H1 (cell line): ENCODE data around the gene DIPK1B. TPM values are rescaled to one million over a fixed set of nuclear protein-coding genes. Genes with fewer than 3 reads are reported as not detected.

Source experiments
- CTCF ChIA-PET: fragments of 300-600 bp; sonication (Branson Sonifier 250); formaldehyde crosslinking; loops from one replicate; lab custom pipeline; 2021; ENCODE audit not compliant: partially characterized antibody; lab: Charles Lee
- POLR2A ChIA-PET: fragments of 300-600 bp; sonication (Branson Sonifier 250); formaldehyde crosslinking; loops from one replicate; lab custom pipeline; 2021; ENCODE audit warnings: inconsistent platforms; ENCODE audit not compliant: partially characterized antibody; lab: Charles Lee
- DNase-seq, 2 experiments: peaks; one replicate each; pipeline versions ENCODE4 v3.0.0 to v3.0.0-alpha.2; 2010 to 2022; ENCODE audit warnings: low spot score in 2 of 2, low read depth in 1 of 2, mixed read lengths in 1 of 2
- FAIRE-seq: peaks from 2 replicates; lab custom pipeline; 2011; peaks lifted over from hg19 to GRCh38; lab: Jason Lieb, UNC
- H2AFZ ChIP-seq: 2 replicates; pipeline ENCODE4 v1.8.1; 2012; ENCODE audit warnings: low read length, inconsistent platforms
- H2AK5ac ChIP-seq: 2 replicates; pipeline ENCODE4 v1.6.1; 2013; ENCODE audit warnings: low read depth, low read length
- H2BK120ac ChIP-seq: replicated peaks from 2 replicates; pipeline ENCODE3; 2013; ENCODE audit warnings: low read depth, low read length, inconsistent platforms
- H2BK12ac ChIP-seq: 2 replicates; pipeline ENCODE4 v1.6.1; 2013; ENCODE audit warnings: low read depth, low read length
- H2BK15ac ChIP-seq: 2 replicates; pipeline ENCODE4 v1.6.1; 2013; ENCODE audit warnings: low read length
- H2BK20ac ChIP-seq: 2 replicates; pipeline ENCODE4 v1.6.1; 2013; ENCODE audit warnings: low read length
- H2BK5ac ChIP-seq: 2 replicates; pipeline ENCODE4 v1.6.1; 2013; ENCODE audit warnings: low read depth, low read length
- H3K14ac ChIP-seq: 2 replicates; pipeline ENCODE4 v1.6.1; 2013; ENCODE audit warnings: inconsistent platforms; ENCODE audit not compliant: insufficient read length
- H3K18ac ChIP-seq: 2 replicates; pipeline ENCODE4 v1.6.1; 2013; ENCODE audit warnings: low read length; ENCODE audit errors: extremely low read depth
- H3K23ac ChIP-seq: 2 replicates; pipeline ENCODE4 v1.6.1; 2013; ENCODE audit warnings: inconsistent platforms; ENCODE audit not compliant: insufficient read length
- H3K23me2 ChIP-seq: 2 replicates; pipeline ENCODE4 v1.6.1; 2013; ENCODE audit warnings: low read depth, low read length
- H3K27ac ChIP-seq: 2 replicates; pipeline ENCODE4 v1.6.1; 2011; ENCODE audit warnings: low read depth, low read length, inconsistent platforms
- H3K27me3 ChIP-seq, 4 experiments: replicated peaks in 1 of 4; 1 replicate in 1 of 4; 2 replicates in 3 of 4; pipeline versions ENCODE4 v1.6.1 to v1.8.1; 2011 to 2013; ENCODE audit warnings: low read length in 3 of 4, mild to moderate bottlenecking in 3 of 4, inconsistent platforms in 2 of 4, mixed read lengths in 2 of 4, moderate library complexity in 1 of 4; ENCODE audit not compliant: control insufficient read depth in 3 of 4, insufficient read depth in 3 of 4; ENCODE audit errors: extremely low read depth in 1 of 4
- H3K36me3 ChIP-seq, 4 experiments: 2 replicates each; pipeline versions ENCODE4 v1.6.1 to v1.8.1; 2011 to 2013; ENCODE audit warnings: mild to moderate bottlenecking in 4 of 4, low read length in 3 of 4, moderate library complexity in 2 of 4, control low read depth in 1 of 4, inconsistent platforms in 1 of 4; ENCODE audit not compliant: insufficient read depth in 4 of 4, control insufficient read depth in 2 of 4
- H3K4ac ChIP-seq: replicated peaks from 2 replicates; pipeline ENCODE3; 2013; ENCODE audit warnings: low read length, low read depth, mixed read lengths, inconsistent platforms; ENCODE audit not compliant: insufficient read length
- H3K4me1 ChIP-seq, 4 experiments: replicated peaks in 1 of 4; 1 replicate in 1 of 4; 2 replicates in 3 of 4; pipeline versions ENCODE4 v1.6.1 to v1.8.1; 2011 to 2013; ENCODE audit warnings: low read length in 3 of 4, inconsistent platforms in 2 of 4, mixed read lengths in 1 of 4; ENCODE audit not compliant: insufficient read depth in 4 of 4, control insufficient read depth in 3 of 4
- H3K4me2 ChIP-seq, 2 experiments: 2 replicates each; pipeline versions ENCODE4 v1.6.1 to v1.8.1; 2011 to 2013; ENCODE audit warnings: low read depth in 2 of 2, low read length in 2 of 2, control low read depth in 1 of 2, inconsistent platforms in 1 of 2, mild to moderate bottlenecking in 1 of 2; ENCODE audit not compliant: insufficient read depth in 1 of 2
- H3K4me3 ChIP-seq, 4 experiments: fragments of 200-600, 300-600 bp in 1 of 4; sonication (generic), shearing (Covaris generic), sonication (Bioruptor Twin) in 1 of 4; 2 replicates each; pipeline versions ENCODE4 v1.5.1 to v1.8.1; 2011 to 2016; ENCODE audit warnings: low read length in 4 of 4, low read depth in 3 of 4, control low read depth in 2 of 4, inconsistent platforms in 2 of 4, mild to moderate bottlenecking in 2 of 4, mixed read lengths in 1 of 4, moderate library complexity in 1 of 4; ENCODE audit not compliant: insufficient read depth in 2 of 4; ENCODE audit errors: extremely low read depth in 1 of 4
- H3K56ac ChIP-seq: replicated peaks from 2 replicates; pipeline ENCODE3; 2013; ENCODE audit warnings: low read depth, mild to moderate bottlenecking, mixed read lengths, low read length, inconsistent platforms; ENCODE audit not compliant: insufficient read length
- H3K79me1 ChIP-seq: 2 replicates; pipeline ENCODE4 v1.6.1; 2013; ENCODE audit warnings: low read depth, low read length, control low read depth
- H3K79me2 ChIP-seq, 2 experiments: 2 replicates each; pipeline versions ENCODE4 v1.6.1 to v1.8.1; 2012 to 2013; ENCODE audit warnings: low read length in 2 of 2, mild to moderate bottlenecking in 2 of 2, inconsistent platforms in 1 of 2; ENCODE audit not compliant: insufficient read depth in 2 of 2, control insufficient read depth in 1 of 2
- H3K9ac ChIP-seq, 4 experiments: replicated peaks in 1 of 4; 1 replicate in 1 of 4; 2 replicates in 3 of 4; pipeline versions ENCODE4 v1.6.1 to v1.8.1; 2011 to 2013; ENCODE audit warnings: low read depth in 3 of 4, low read length in 3 of 4, control low read depth in 2 of 4, mild to moderate bottlenecking in 2 of 4, moderate library complexity in 2 of 4, inconsistent platforms in 1 of 4; ENCODE audit errors: extremely low read depth in 1 of 4
- H3K9me3 ChIP-seq, 2 experiments: 2 replicates each; pipeline versions ENCODE4 v1.6.1 to v1.8.1; 2012 to 2013; ENCODE audit warnings: mild to moderate bottlenecking in 2 of 2, moderate library complexity in 2 of 2, control low read depth in 1 of 2, inconsistent platforms in 1 of 2, low read depth in 1 of 2, low read length in 1 of 2, mixed read lengths in 1 of 2; ENCODE audit not compliant: insufficient read depth in 2 of 2
- H4K20me1 ChIP-seq, 2 experiments: replicated peaks in 1 of 2; 2 replicates each; pipeline versions ENCODE3 to v1.8.1; 2011 to 2013; ENCODE audit warnings: inconsistent platforms in 2 of 2, low read length in 2 of 2, mild to moderate bottlenecking in 1 of 2; ENCODE audit not compliant: insufficient read depth in 2 of 2, control insufficient read depth in 1 of 2
- H4K5ac ChIP-seq: 2 replicates; pipeline ENCODE4 v1.6.1; 2013; ENCODE audit warnings: low read length, low read depth, mixed read lengths, inconsistent platforms; ENCODE audit not compliant: insufficient read length
- H4K8ac ChIP-seq: 2 replicates; pipeline ENCODE4 v1.8.0; 2013; ENCODE audit warnings: mild to moderate bottlenecking, moderate library complexity, low read length, inconsistent platforms; ENCODE audit not compliant: insufficient read depth; ENCODE audit errors: extremely low read depth
- H4K91ac ChIP-seq: replicated peaks from 2 replicates; pipeline ENCODE3; 2013; ENCODE audit warnings: low read length, mixed read lengths, inconsistent platforms; ENCODE audit not compliant: insufficient read length
- CHD2 ChIP-seq: IDR thresholded peaks from 2 replicates; pipeline ENCODE4 v1.6.1; 2012; ENCODE audit warnings: low read length, improper control_type of control experiment
- EP300 ChIP-seq, 2 experiments: IDR thresholded peaks; 1 replicate in 1 of 2; 2 replicates in 1 of 2; pipeline ENCODE4 v1.6.1; 2011 to 2012; ENCODE audit warnings: low read depth in 2 of 2, low read length in 2 of 2, mild to moderate bottlenecking in 2 of 2, borderline replicate concordance in 1 of 2, inconsistent platforms in 1 of 2, moderate library complexity in 1 of 2
- EZH2 ChIP-seq: fragments of 200-600 bp; sonication (generic); IDR thresholded peaks from 2 replicates; pipeline ENCODE4 v1.7.1; 2012; ENCODE audit warnings: low read depth, mild to moderate bottlenecking, moderate library complexity, low read length, inconsistent platforms; ENCODE audit not compliant: severe bottlenecking
- KDM1A ChIP-seq: fragments of 200-600, 300-600 bp; sonication (generic); IDR thresholded peaks from 2 replicates; pipeline ENCODE4 v1.7.1; 2016; ENCODE audit warnings: mild to moderate bottlenecking, low read length, borderline replicate concordance
- KDM5A ChIP-seq: fragments of 200-600 bp; IDR thresholded peaks from 2 replicates; pipeline ENCODE4 v1.7.1; 2012; ENCODE audit warnings: mild to moderate bottlenecking, low read length, inconsistent platforms, mixed read lengths
- POU5F1 ChIP-seq: IDR thresholded peaks from 2 replicates; pipeline ENCODE4 v1.6.1; 2011; ENCODE audit warnings: low read depth, mild to moderate bottlenecking, low read length, moderate library complexity
- RBBP5 ChIP-seq: IDR thresholded peaks from 2 replicates; pipeline ENCODE4 v1.7.1; 2012; ENCODE audit warnings: low read depth, mild to moderate bottlenecking, inconsistent platforms, low read length, moderate library complexity, borderline replicate concordance
- TCF12 ChIP-seq: IDR thresholded peaks from 2 replicates; pipeline ENCODE4 v1.6.1; 2011; ENCODE audit warnings: low read depth, mild to moderate bottlenecking, low read length
- WGBS, 2 experiments: shearing (Covaris generic) in 1 of 2; methylation state at CpG; one replicate each; pipeline versions ENCODE4 v1.1.6 to v1.1.7; 2013 to 2015; ENCODE audit warnings: low lambda C conversion rate in 2 of 2, mixed read lengths in 2 of 2, inconsistent platforms in 1 of 2, low coverage in 1 of 2, missing lambda C conversion rate in 1 of 2; ENCODE audit not compliant: insufficient replicate concordance in 2 of 2, insufficient coverage in 1 of 2, insufficient read length in 1 of 2; ENCODE audit errors: extremely low coverage in 1 of 2, missing lambda C conversion rate in 1 of 2; 5-methylcytosine and 5-hydroxymethylcytosine counted together
- polyA plus RNA-seq, 7 experiments: library from polyadenylated mRNA; depleted of rRNA in 3 of 7; stranded (reverse) in 5 of 7; unstranded in 2 of 7; fragments of >200 nt in 5 of 7; fragments of 200-250 nt in 2 of 7; gene quantifications; 1 replicate in 5 of 7; 2 replicates in 1 of 7; 4 replicates in 1 of 7; pipeline versions ENCODE4 v1.2.1 to v1.2.3, GENCODE V29; 2011 to 2013; ENCODE audit warnings: missing spikeins in 2 of 7, mixed read lengths in 2 of 7
- total RNA-seq: library from RNA; stranded (reverse); fragmentation: NEBNext Ultra II Directional; extraction: Animal tissue kit (Norgen Biotek cat#: 25700); gene quantifications from 2 replicates; pipeline ENCODE4 v1.2.1, GENCODE V29; 2021

DIPK1B gene
- total and polyA plus RNA-seq, 2 of the 8 experiments (the other 6 are each of a cell fraction or from before 2014, with no cell fraction given) = 32.3 to 64.8 TPM

- Histone ChIP-seq H3K27ac (no peak overlapping the region), H3K79me2 (peaks cover 0 to 9% of the 10 kb centered on the region in 2 experiments; a peak in 1 of 4 replicates), H3K18ac (no peak overlapping the region), H3K79me1 (peaks cover 5% of the 10 kb centered on the region; the same call in 1 of the 2 replicates), H4K8ac (no peak overlapping the region), H3K4me2 (no peak overlapping the region), H2BK12ac (no peak overlapping the region), H4K5ac (no peak overlapping the region), H3K9ac (no peak overlapping the region), H3K4me1 (peaks cover 0 to 3% (median 0%) of the 10 kb centered on the region in 4 experiments; a peak in 5 of 7 replicates), H2AK5ac (no peak overlapping the region), H3K4me3 (no peak overlapping the region), H3K14ac (no peak overlapping the region), H2BK120ac (no peak overlapping the region), H4K91ac (no peak overlapping the region), H3K56ac (no peak overlapping the region), H2BK15ac (no peak overlapping the region), H3K23ac (no peak overlapping the region), H3K23me2 (peaks cover 2% of the 10 kb centered on the region; the same call in 1 of the 2 replicates), H3K4ac (no peak overlapping the region), H3K27me3 (peaks cover 0 to 9% (median 5%) of the 10 kb centered on the region in 4 experiments; a peak in 5 of 7 replicates), H4K20me1 (peaks cover 0 to 3% of the 10 kb centered on the region in 2 experiments), H3K9me3 (no peaks in the 10 kb centered on the region), H2AFZ (no peak overlapping the region), H2BK20ac (no peak overlapping the region), H3K36me3 (no peaks in the 10 kb centered on the region), H2BK5ac (no peak overlapping the region)
- CTCF ChIA-PET = interaction anchor here (1.0 kb wide), 1 partner anchor 24 kb away, joined by 6 read pairs; the partner anchor contains the start of gene LCN8
- FAIRE-seq = no peak
- no peak for DNase-seq
- WGBS, 2 experiments = 88% methylated on average over 12 of the region's 12 CpGs; no CpG with 5 or more reads in 1 of the 2 experiments
- no peak for TF ChIP-seq CHD2
- TF ChIP-seq KDM5A = no peak
- no peak for TF ChIP-seq POU5F1
- TF ChIP-seq KDM1A = no peak
- TF ChIP-seq TCF12 = no peak
- TF ChIP-seq EZH2 = no peak
- TF ChIP-seq RBBP5 = no peak
- no peak for TF ChIP-seq EP300 (IDR thresholded peaks at IDR 0.05; ENCODE audit: borderline replicate concordance in 1 of 2, low read depth in 2 of 2, low read length in 2 of 2)
- POLR2A ChIA-PET = interaction anchor here (1.2 to 14.1 kb wide), 4 partner anchors 10 to 24 kb away, joined by 4 to 223 read pairs (median 72); partner anchors contain the start of genes DIPK1B, LCN10, LCN6 and LCN8
These were observed 21.2 kb downstream of the DIPK1B start for GRCh38 chr9:136733611-136734010.
